ENCODE results near the gene GEN1. TPM values are rescaled to one million over a fixed set of nuclear protein-coding genes. Genes with fewer than 3 reads are reported as not detected.
A peak's percentile ranks its signal among the peaks of the same experiment; 100 is the strongest.

GEN1 gene
- total RNA-seq, 6 experiments from 2014 or later, result 6.0 to 15.6 (median 6.5) TPM

DNA sequence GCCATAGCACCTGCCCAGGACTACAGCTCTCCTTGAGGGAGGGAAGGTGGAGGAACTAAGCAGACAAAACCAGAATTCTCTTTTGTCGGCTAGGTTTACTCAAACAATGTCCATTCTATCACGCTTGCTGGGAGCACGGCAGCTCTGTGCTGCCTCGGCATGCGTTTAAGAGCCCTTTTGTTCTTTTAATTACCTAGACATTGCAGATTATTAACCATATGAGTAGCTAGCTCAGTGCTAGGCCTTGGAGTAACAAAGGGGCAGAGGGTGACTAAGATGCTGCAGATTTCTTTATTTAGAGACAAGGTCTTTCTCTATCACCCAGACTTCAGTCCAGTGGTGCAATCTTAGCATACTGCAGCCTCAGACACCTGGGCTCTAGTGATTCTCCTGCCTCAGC lies 73.4 kb downstream of the GEN1 start:
- H3K27me3 ChIP-seq, result no peaks in the 10 kb centered on the region
- no peaks in the 10 kb centered on the region for H3K4me1 ChIP-seq
- H3K36me3 ChIP-seq, result no peaks in the 10 kb centered on the region
- DNase-seq (no peak), ATAC-seq (no peak)
- TF ChIP-seq POLR2A (IDR thresholded peaks at IDR 0.05), result no peak
- TF ChIP-seq CTCF (IDR thresholded peaks at IDR 0.05), result no peak
- WGBS (ENCODE audit: insufficient coverage, low coverage, low lambda C conversion rate, missing lambda C conversion rate), result 40% methylated on average over 1 of the region's 5 CpGs
- no peak overlapping the region for H3K4me3 ChIP-seq
- intact Hi-C loops (cut with DNase I), result no loop called here
- H3K27ac ChIP-seq, result no peak overlapping the region
- H3K9me3 ChIP-seq, result no peaks in the 10 kb centered on the region

GRCh38 chr2:17827785-17828184 lies 73.8 kb downstream of the GEN1 start:
- no peak for DNase-seq
- Histone ChIP-seq H3K36me3 (no peaks in the 10 kb centered on the region), H3K4me3 (no peak overlapping the region), H3K27me3 (no peaks in the 10 kb centered on the region), H3K4me1 (no peaks in the 10 kb centered on the region), H3K27ac (no peak overlapping the region), H3K9me3 (no peaks in the 10 kb centered on the region)
- WGBS (ENCODE audit: insufficient coverage, low coverage, low lambda C conversion rate, missing lambda C conversion rate), result 68% methylated on average over 2 of the region's 2 CpGs
- intact Hi-C loops (cut with DNase I), result no loop called here
- ATAC-seq, result no peak
- TF ChIP-seq POLR2A (IDR thresholded peaks at IDR 0.05) (no peak), CTCF (IDR thresholded peaks at IDR 0.05) (no peak)

GRCh38 chr2:17830053-17831034 lies 76.4 kb downstream of the GEN1 start:
- WGBS (ENCODE audit: insufficient coverage, low coverage, low lambda C conversion rate, missing lambda C conversion rate), result 17% methylated on average over 21 of the region's 37 CpGs
- no peak overlapping the region for H3K27ac ChIP-seq
- DNase-seq, result peak; percentile 73 to 80 (median 75)
- no peak for TF ChIP-seq POLR2A (IDR thresholded peaks at IDR 0.05)
- peak; percentile 83 to 94 (median 88) for TF ChIP-seq CTCF (IDR thresholded peaks at IDR 0.05)
- peak; percentile 98 to 100 (median 99) for ATAC-seq
- peak overlapping the region in 2 of 3 donors; percentile 19 to 28 for H3K4me3 ChIP-seq
- H3K36me3 ChIP-seq, result no peaks in the 10 kb centered on the region
- no peaks in the 10 kb centered on the region for H3K27me3 ChIP-seq
- no peaks in the 10 kb centered on the region for H3K4me1 ChIP-seq
- intact Hi-C loops (cut with DNase I), result no loop called here
- no peaks in the 10 kb centered on the region for H3K9me3 ChIP-seq

GRCh38 chr2:17835516-17835915 lies 81.6 kb downstream of the GEN1 start:
- no peaks in the 10 kb centered on the region for H3K36me3 ChIP-seq
- H3K4me3 ChIP-seq, result no peak overlapping the region
- no peak overlapping the region for H3K27ac ChIP-seq
- ATAC-seq (no peak), DNase-seq (no peak)
- no peaks in the 10 kb centered on the region for H3K9me3 ChIP-seq
- intact Hi-C loops (cut with DNase I), result no loop called here
- H3K4me1 ChIP-seq, result no peaks in the 10 kb centered on the region
- TF ChIP-seq POLR2A (IDR thresholded peaks at IDR 0.05) (no peak), CTCF (IDR thresholded peaks at IDR 0.05) (no peak)
- H3K27me3 ChIP-seq, result no peaks in the 10 kb centered on the region
- WGBS (ENCODE audit: insufficient coverage, low coverage, low lambda C conversion rate, missing lambda C conversion rate), result 72% methylated on average over 2 of the region's 2 CpGs

Other genes with a start within 250 kb of the GEN1 start
- gene RAD51AP2, start 235.7 kb upstream of the GEN1 start, total RNA-seq, result under 1 TPM in 3 of 6 experiments, not detected in 3; 0.12 to 0.31 (median 0.22) TPM
- gene VSNL1, start 213.4 kb upstream of the GEN1 start, total RNA-seq, result 10 to 100 TPM in 1 of 6 experiments, 1 to 10 TPM in 5; 2.1 to 12.1 (median 4.3) TPM
- gene SMC6, start 328 bp upstream of the GEN1 start, total RNA-seq, result 10 to 100 TPM in 3 of 6 experiments, 1 to 10 TPM in 3; 8.1 to 14.4 (median 10.2) TPM
- gene MSGN1, start 62.3 kb downstream of the GEN1 start, total RNA-seq, result not detected
- gene KCNS3, start 124.5 kb downstream of the GEN1 start, total RNA-seq, result 1 to 10 TPM; 1.3 to 6.8 (median 2.9) TPM